HepG2 (cell line): ENCODE data around the gene CAMK2D.
"Not testable (repeated sequence)": the region's sequence is repeated elsewhere in the genome, so short reads cannot be mapped to it uniquely, and the experiment has no call there.

Experiments used
- AGO1 ChIP-seq: fragments of 200-400 bp; formaldehyde crosslinking; IDR thresholded peaks from 2 replicates; pipeline ENCODE4 v1.6.1; 2017; ENCODE audit warnings: mild to moderate bottlenecking, low read depth, low read length, moderate library complexity; ENCODE audit not compliant: poor library complexity, severe bottlenecking
- CTCF ChIP-seq: sonication (generic); formaldehyde crosslinking; IDR thresholded peaks from 2 replicates; pipeline ENCODE4 v1.5.0; 2020; ENCODE audit warnings: mild to moderate bottlenecking, missing genetic modification reagents, moderate library complexity
- HCFC1 ChIP-seq: fragments of 150-350 bp; IDR thresholded peaks from 2 replicates; pipeline ENCODE4 v1.6.1; 2014; ENCODE audit warnings: low read depth, low read length
- KDM6A ChIP-seq: IDR thresholded peaks from 2 replicates; pipeline ENCODE4 v1.6.1; 2016; ENCODE audit warnings: low read depth
- MEIS2 ChIP-seq: sonication (generic); formaldehyde crosslinking; IDR thresholded peaks from 2 replicates; pipeline ENCODE4 v1.9.0; 2021; ENCODE audit warnings: mild to moderate bottlenecking, missing genetic modification reagents
- POLR2A ChIP-seq, 2 experiments: IDR thresholded peaks; 2 replicates each; pipeline ENCODE4 v1.6.1; 2011; ENCODE audit warnings: low read depth in 2 of 2, low read length in 2 of 2, mild to moderate bottlenecking in 1 of 2, moderate library complexity in 1 of 2; ENCODE audit not compliant: insufficient read depth in 1 of 2
- SMC3 ChIP-seq: IDR thresholded peaks from 2 replicates; pipeline ENCODE4 v1.6.1; 2011; ENCODE audit warnings: low read length, improper control_type of control experiment
- ZBTB34 ChIP-seq: sonication (generic); formaldehyde crosslinking; IDR thresholded peaks from 2 replicates; pipeline ENCODE4 v1.8.0; 2022; ENCODE audit warnings: mild to moderate bottlenecking, missing genetic modification reagents
- ZNF326 ChIP-seq: sonication (generic); formaldehyde crosslinking; IDR thresholded peaks from 2 replicates; pipeline ENCODE4 v1.4.0; 2020; ENCODE audit warnings: missing genetic modification reagents, borderline replicate concordance
- ZNF337 ChIP-seq: sonication (generic); formaldehyde crosslinking; IDR thresholded peaks from 2 replicates; pipeline ENCODE4 v1.5.1; 2020; ENCODE audit warnings: missing genetic modification reagents, low read depth, mild to moderate bottlenecking, borderline replicate concordance
- ZNF569 ChIP-seq: sonication (generic); formaldehyde crosslinking; IDR thresholded peaks from 2 replicates; pipeline ENCODE4 v1.5.0; 2020; ENCODE audit warnings: mild to moderate bottlenecking, missing genetic modification reagents, moderate library complexity, borderline replicate concordance
- ZNF749 ChIP-seq: sonication (generic); formaldehyde crosslinking; IDR thresholded peaks from 2 replicates; pipeline ENCODE4 v1.8.0; 2022; ENCODE audit warnings: mild to moderate bottlenecking, missing genetic modification reagents, moderate library complexity, borderline replicate concordance

- not testable (repeated sequence) for TF ChIP-seq ZNF749 (CRISPR knock-in tag); ZBTB34 (CRISPR knock-in tag); ZNF569 (CRISPR knock-in tag); AGO1; ZNF337 (CRISPR knock-in tag); KDM6A; HCFC1; SMC3; MEIS2 (CRISPR knock-in tag); CTCF (CRISPR knock-in tag); ZNF326 (CRISPR knock-in tag); POLR2A (IDR thresholded peaks at IDR 0.05; ENCODE audit: insufficient read depth in 1 of 2, low read depth in 2 of 2, low read length in 2 of 2)
Measured at GRCh38 chr4:113685157-113685556, 76.4 kb downstream of the CAMK2D start.
